K562 (cell line): ENCODE measurements around the gene H2BK1. TPM values are rescaled to one million over a fixed set of nuclear protein-coding genes. Genes with fewer than 3 reads are reported as not detected.
A peak's percentile ranks its signal among the peaks of the same experiment; 100 is the strongest.

Experiments
- ATAC-seq: fragments of 200-7000 bp; cut with Tn5 transposase; 3 replicates; pipeline ENCODE4 v1.9.1; 2020; ENCODE audit warnings: moderate library complexity
- BruUV-seq: library from RNA; stranded (reverse); fragments of 400-500 nt; replicated peaks from 2 replicates; lab custom pipeline; 2021; lab: Mats Ljungman, UMichigan
- CTCF ChIA-PET: fragments of 300-600 bp; formaldehyde crosslinking; extraction: SDS; loops from one replicate; lab custom pipeline; 2021; ENCODE audit warnings: low intra/inter-chr PET ratio; lab: Yijun Ruan, JAX
- POLR2A ChIA-PET: fragments of 300-600, 350-650 bp; sonication (Branson Sonifier 250); formaldehyde crosslinking; extraction: SDS; loops from one replicate; lab custom pipeline; 2021; ENCODE audit warnings: antibody characterized with exemption, inconsistent platforms; lab: Yijun Ruan, JAX
- DNase-seq, 4 experiments: peaks; one replicate each; pipeline versions ENCODE4 v3.0.0 to v3.0.0-alpha.2; 2011 to 2018; ENCODE audit warnings: low spot score in 3 of 4, mixed read lengths in 3 of 4; ENCODE audit errors: extremely low read depth in 1 of 4
- FAIRE-seq: peaks from 2 replicates; lab custom pipeline; 2011; peaks lifted over from hg19 to GRCh38; lab: Jason Lieb, UNC
- H2AFZ ChIP-seq: 2 replicates; pipeline ENCODE4 v1.6.0; 2011; ENCODE audit warnings: low read depth, low read length, control low read depth, inconsistent platforms
- H3K27ac ChIP-seq: fragments of 200-600 bp; 3 replicates; pipeline ENCODE4 v1.8.0; 2011; ENCODE audit warnings: low read depth, mild to moderate bottlenecking, control low read depth, inconsistent platforms, low read length, moderate library complexity, mixed read lengths; ENCODE audit errors: extremely low read depth
- H3K27me3 ChIP-seq, 2 experiments: fragments of 300-600 bp in 1 of 2; 2 replicates in 1 of 2; 3 replicates in 1 of 2; pipeline versions ENCODE4 v1.6.0 to v1.8.0; 2011; ENCODE audit warnings: inconsistent platforms in 2 of 2, low read length in 2 of 2, mild to moderate bottlenecking in 1 of 2, mixed read lengths in 1 of 2, moderate library complexity in 1 of 2; ENCODE audit not compliant: control insufficient read depth in 2 of 2, insufficient read depth in 2 of 2
- H3K36me3 ChIP-seq: fragments of 300-600 bp; 3 replicates; pipeline ENCODE4 v1.8.0; 2011; ENCODE audit warnings: mild to moderate bottlenecking, low read length, inconsistent platforms; ENCODE audit not compliant: control insufficient read depth, insufficient read depth
- H3K4me1 ChIP-seq, 2 experiments: fragments of 200-600 bp in 1 of 2; replicated peaks in 1 of 2; 2 replicates in 1 of 2; 3 replicates in 1 of 2; pipeline versions ENCODE4 v1.5.1 to v1.8.0; 2011; ENCODE audit warnings: inconsistent platforms in 2 of 2, low read length in 2 of 2, mild to moderate bottlenecking in 1 of 2, mixed read lengths in 1 of 2, moderate library complexity in 1 of 2; ENCODE audit not compliant: control insufficient read depth in 2 of 2, insufficient read depth in 2 of 2
- H3K4me2 ChIP-seq: 2 replicates; pipeline ENCODE4 v1.6.1; 2011; ENCODE audit warnings: low read length, control low read depth, inconsistent platforms, mixed read lengths; ENCODE audit not compliant: insufficient read depth
- H3K4me3 ChIP-seq: fragments of 200-600 bp; sonication (generic), shearing (Covaris generic); 2 replicates; pipeline ENCODE4 v1.5.1; 2016; ENCODE audit warnings: control low read depth, inconsistent platforms
- H3K79me2 ChIP-seq: fragments of 200-600 bp; 3 replicates; pipeline ENCODE4 v1.8.0; 2011; ENCODE audit warnings: low read length, inconsistent platforms; ENCODE audit not compliant: control insufficient read depth, insufficient read depth
- H3K9ac ChIP-seq, 2 experiments: 2 replicates each; pipeline versions ENCODE4 v1.6.0 to v1.6.1; 2011; ENCODE audit warnings: low read depth in 2 of 2, low read length in 2 of 2, control low read depth in 1 of 2, inconsistent platforms in 1 of 2, mild to moderate bottlenecking in 1 of 2, mixed read lengths in 1 of 2; ENCODE audit not compliant: insufficient read depth in 1 of 2
- H3K9me1 ChIP-seq: one replicate; pipeline ENCODE4 v1.6.0; 2011; ENCODE audit warnings: inconsistent platforms, mild to moderate bottlenecking, low read length, moderate library complexity; ENCODE audit not compliant: control insufficient read depth, insufficient read depth
- H3K9me3 ChIP-seq: replicated peaks from 2 replicates; pipeline ENCODE4 v1.5.1; 2011; ENCODE audit warnings: low read depth, low read length, inconsistent platforms; ENCODE audit not compliant: control insufficient read depth, insufficient read depth
- H4K20me1 ChIP-seq: replicated peaks from 2 replicates; pipeline ENCODE4 v1.6.1; 2011; ENCODE audit warnings: low read length, inconsistent platforms, mixed read lengths; ENCODE audit not compliant: control insufficient read depth, insufficient read depth
- MCM3 ChIP-seq: fragments of 450-650 bp; IDR thresholded peaks from 2 replicates; pipeline ENCODE4 v1.6.1; 2016
- NCOA2 ChIP-seq, 2 experiments: fragments of 450-650 bp; IDR thresholded peaks; 2 replicates each; pipeline ENCODE4 v1.6.1; 2018; ENCODE audit warnings: mild to moderate bottlenecking in 2 of 2, moderate library complexity in 1 of 2; ENCODE audit not compliant: partially characterized antibody in 2 of 2
- RBBP5 ChIP-seq: fragments of 200-600 bp; sonication (generic); IDR thresholded peaks from 2 replicates; pipeline ENCODE4 v1.6.1; 2012; ENCODE audit warnings: borderline replicate concordance, mild to moderate bottlenecking, low read length, control low read depth, inconsistent platforms; ENCODE audit not compliant: insufficient read depth, poor library complexity, severe bottlenecking
- RBFOX2 ChIP-seq: fragments of 200-400 bp; formaldehyde crosslinking; IDR thresholded peaks from 2 replicates; pipeline ENCODE4 v1.6.1; 2017; ENCODE audit warnings: low read depth, mild to moderate bottlenecking, low read length, moderate library complexity
- RERE ChIP-seq: sonication (generic); formaldehyde crosslinking; IDR thresholded peaks from 2 replicates; pipeline ENCODE4 v1.8.0; 2023; ENCODE audit warnings: missing genetic modification reagents, mild to moderate bottlenecking, borderline replicate concordance
- SRSF9 ChIP-seq: fragments of 200-400 bp; formaldehyde crosslinking; IDR thresholded peaks from 2 replicates; pipeline ENCODE4 v1.6.1; 2017; ENCODE audit warnings: low read depth, low read length, borderline replicate concordance
- WGBS: fragments of 100-300 bp; shearing (Covaris generic); methylation state at CpG from one replicate; pipeline ENCODE4 v1.1.6; 2016; ENCODE audit warnings: low coverage, mixed read lengths; ENCODE audit not compliant: insufficient coverage; ENCODE audit errors: missing lambda C conversion rate; 5-methylcytosine and 5-hydroxymethylcytosine counted together
- in situ Hi-C: fragments of 300-500 bp; cut with MboI; formaldehyde crosslinking; loops from 4 replicates; pipeline ENCODE4 v1.15.0; 2018; ENCODE audit warnings: inconsistent platforms, mixed read lengths
- intact Hi-C: fragments of 100-400 bp; cut with micrococcal nuclease; formaldehyde crosslinking; loops from 2 replicates; pipeline ENCODE4 v1.14.2; 2022
- polyA plus RNA-seq, 8 experiments: library from polyadenylated mRNA; depleted of rRNA in 4 of 8; stranded (reverse) in 5 of 8; unstranded in 3 of 8; fragments of >200 nt; fragmentation: Nextera tagmentation in 2 of 8; fragmentation: Illumina TruSeq in 1 of 8; extraction: Ambion mirVana in 2 of 8; extraction: Trizol in 1 of 8; gene quantifications; 2 replicates each; pipeline versions ENCODE4 v1.2.1 to v1.2.3, GENCODE V29; 2011 to 2014; ENCODE audit warnings: inconsistent platforms in 1 of 8, missing spikeins in 1 of 8
- total RNA-seq, 7 experiments: library from RNA; depleted of rRNA in 6 of 7; stranded (reverse); fragments of >200 nt in 6 of 7; fragmentation: Illumina TruSeq in 2 of 7; extraction: Trizol in 2 of 7; gene quantifications; 2 replicates each; pipeline versions ENCODE4 v1.2.1 to v1.2.3, GENCODE V29; 2011 to 2021; ENCODE audit warnings: low replicate concordance in 1 of 7

The H2BK1 gene
- total and polyA plus RNA-seq, 9 of the 15 experiments (the other 6 are each of a cell fraction or from before 2014, with no cell fraction given): not detected

GRCh38 chr7:151213826-151214225 is 3.5 kb upstream of the H2BK1 start:
- no peaks in the 10 kb centered on the region for H3K9me3 ChIP-seq
- BruUV-seq: TSS peak; percentile 26
- H3K79me2 ChIP-seq: no peaks in the 10 kb centered on the region
- peaks cover 69% of the 10 kb centered on the region for H3K36me3 ChIP-seq
- peak overlapping the region in 1 of 2 experiments; percentile 8; a peak in 1 of 4 replicates for H3K9ac ChIP-seq
- no peak overlapping the region for H3K4me2 ChIP-seq
- no peak for ATAC-seq
- H3K9me1 ChIP-seq: no peaks in the 10 kb centered on the region
- peaks cover 16% of the 10 kb centered on the region; the same call in 1 of the 2 replicates for H4K20me1 ChIP-seq
- in situ Hi-C loops (no loop called here), intact Hi-C loops (no loop called here)
- H2AFZ ChIP-seq: no peak overlapping the region
- ChIA-PET CTCF (no interaction called here), POLR2A (interaction anchor here (0.5 to 4.9 kb wide), 8 partner anchors 8 to 291 kb away, joined by 3 to 30 read pairs (median 6); partner anchors contain the start of genes ABCF2 and CHPF2)
- no peak overlapping the region for H3K4me3 ChIP-seq
- no peak for DNase-seq
- no peaks in the 10 kb centered on the region for H3K27me3 ChIP-seq
- H3K4me1 ChIP-seq: no peaks in the 10 kb centered on the region; a peak in 1 of 5 replicates
- no peak overlapping the region for H3K27ac ChIP-seq
- no peak for FAIRE-seq
- whole genome bisulfite sequencing: 86% methylated on average over 3 of the region's 3 CpGs
- TF ChIP-seq MCM3 (no peak), RBFOX2 (0 out of 2 replicates have a peak, but pooled peaks have one; percentile 23)

DNA sequence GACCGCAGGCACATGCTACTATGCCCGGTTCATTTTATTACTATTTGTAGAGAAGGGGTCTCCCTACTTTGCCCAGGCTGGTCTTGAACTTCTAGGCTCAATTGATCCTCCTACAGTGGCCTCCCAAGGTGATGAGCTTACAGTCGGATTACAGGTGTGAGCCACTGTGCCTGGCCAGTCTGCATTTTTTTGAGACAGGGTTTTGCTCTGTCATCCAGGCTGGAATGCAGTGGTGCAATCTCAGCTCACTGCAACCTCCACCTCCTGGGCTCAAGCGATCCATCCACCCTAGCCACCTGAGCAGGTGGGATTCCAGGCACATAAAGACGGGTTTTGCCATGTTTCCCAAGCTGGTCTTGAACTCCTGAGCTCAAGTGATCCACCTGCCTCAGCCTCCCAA is 2.3 kb upstream of the H2BK1 start:
- 80% methylated on average over 5 of the region's 5 CpGs for WGBS
- peaks cover 20% of the 10 kb centered on the region for H4K20me1 ChIP-seq
- no peak overlapping the region for H2AFZ ChIP-seq
- H3K9ac ChIP-seq: no peak overlapping the region
- intact Hi-C loops (no loop called here), in situ Hi-C loops (no loop called here)
- no TSS peak for BruUV-seq
- no peaks in the 10 kb centered on the region for H3K79me2 ChIP-seq
- no peak for FAIRE-seq
- no peaks in the 10 kb centered on the region for H3K9me3 ChIP-seq
- ATAC-seq: no peak
- H3K36me3 ChIP-seq: peaks cover 57% of the 10 kb centered on the region
- no peak overlapping the region for H3K4me2 ChIP-seq
- no peaks in the 10 kb centered on the region for H3K9me1 ChIP-seq
- H3K4me1 ChIP-seq: peaks cover 4% of the 10 kb centered on the region in 2 experiments
- DNase-seq: no peak
- no peak overlapping the region for H3K27ac ChIP-seq
- no peaks in the 10 kb centered on the region for H3K27me3 ChIP-seq
- ChIA-PET CTCF (interaction anchor here (0.6 kb wide), 1 partner anchor 199 kb away, joined by 3 read pairs; no protein-coding TSS in a partner anchor), POLR2A (interaction anchor here (0.7 to 4.9 kb wide), 7 partner anchors 9 to 23 kb away, joined by 3 to 30 read pairs (median 4); partner anchors contain the start of genes ABCF2 and CHPF2)
- H3K4me3 ChIP-seq: no peak overlapping the region
- TF ChIP-seq RERE (no peak), SRSF9 (no peak), NCOA2 (IDR thresholded peaks at IDR 0.05; ENCODE audit: partially characterized antibody in 2 of 2) (no peak), RBBP5 (no peak)
